Measurements from ENCODE around the gene SRGAP2B. TPM values are rescaled to one million over a fixed set of nuclear protein-coding genes. Genes with fewer than 3 reads are reported as not detected.
"Not testable (repeated sequence)": the region's sequence is repeated elsewhere in the genome, so short reads cannot be mapped to it uniquely, and the experiment has no call there.

The SRGAP2B gene
- total and polyA plus RNA-seq, 2 donors: 7.0 to 10.3 TPM

DNA sequence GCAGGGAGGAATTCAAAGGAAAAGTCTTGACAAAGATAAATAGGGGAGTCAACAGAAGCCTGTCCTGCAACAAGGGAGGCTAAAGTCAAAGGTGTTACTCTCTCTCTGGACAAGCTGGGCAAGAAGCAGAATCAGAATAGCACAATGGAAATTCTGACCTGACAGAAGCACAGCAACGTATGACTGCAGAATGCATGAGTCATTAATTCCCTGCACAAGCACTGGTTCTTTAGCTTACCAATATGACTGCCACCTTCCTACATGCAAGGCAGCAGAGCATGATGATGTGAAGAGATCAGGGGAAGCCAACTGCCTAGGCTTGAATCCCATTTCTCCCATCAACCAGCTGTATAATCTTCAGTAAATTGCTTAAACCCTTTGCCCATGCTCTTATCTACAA lies 153.4 kb downstream of the SRGAP2B start:
- H3K9me3 ChIP-seq (ENCODE audit: control insufficient read depth in 2 of 2, insufficient read depth in 1 of 2, low read length in 1 of 2); H3K4me3 ChIP-seq (ENCODE audit: low read length in 2 of 2); H3K36me3 ChIP-seq (ENCODE audit: control insufficient read depth in 2 of 2, insufficient read depth in 2 of 2, low read length in 1 of 2); H3K4me1 ChIP-seq (ENCODE audit: control insufficient read depth in 2 of 2, insufficient read depth in 2 of 2, low read length in 2 of 2); DNase-seq (ENCODE audit: low read depth in 6 of 9, low spot score in 9 of 9); H3K27ac ChIP-seq (ENCODE audit: low read depth in 1 of 2, low read length in 1 of 2); H3K27me3 ChIP-seq (ENCODE audit: control insufficient read depth in 2 of 2, insufficient read depth in 1 of 2, low read length in 1 of 2): not testable (repeated sequence)
- no CpG with 5 or more reads among the region's 1 CpG for WGBS

DNA sequence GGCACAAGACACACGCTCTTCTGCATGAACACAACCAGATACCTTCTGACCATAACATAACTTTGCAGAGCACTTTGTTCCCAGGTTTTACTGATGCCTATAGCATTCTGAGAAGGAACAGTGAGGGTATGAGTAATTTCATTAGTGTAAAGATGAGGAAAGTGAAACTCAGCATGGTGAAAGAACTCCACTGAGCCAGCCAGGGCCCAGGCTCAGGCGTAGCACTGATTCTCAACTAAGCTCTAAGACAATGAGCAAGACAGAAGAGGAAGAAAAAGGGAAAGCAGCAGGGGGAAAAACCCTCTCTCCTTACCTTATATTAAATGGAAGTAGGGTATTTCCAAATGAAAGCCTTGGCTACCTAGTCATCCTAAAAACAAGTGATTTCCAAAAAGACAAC lies 155.1 kb downstream of the SRGAP2B start:
- WGBS: no CpG with 5 or more reads among the region's 2 CpGs
- not testable (repeated sequence) for DNase-seq (ENCODE audit: low read depth in 6 of 9, low spot score in 9 of 9); H3K9me3 ChIP-seq (ENCODE audit: control insufficient read depth in 2 of 2, insufficient read depth in 1 of 2, low read length in 1 of 2)

DNA sequence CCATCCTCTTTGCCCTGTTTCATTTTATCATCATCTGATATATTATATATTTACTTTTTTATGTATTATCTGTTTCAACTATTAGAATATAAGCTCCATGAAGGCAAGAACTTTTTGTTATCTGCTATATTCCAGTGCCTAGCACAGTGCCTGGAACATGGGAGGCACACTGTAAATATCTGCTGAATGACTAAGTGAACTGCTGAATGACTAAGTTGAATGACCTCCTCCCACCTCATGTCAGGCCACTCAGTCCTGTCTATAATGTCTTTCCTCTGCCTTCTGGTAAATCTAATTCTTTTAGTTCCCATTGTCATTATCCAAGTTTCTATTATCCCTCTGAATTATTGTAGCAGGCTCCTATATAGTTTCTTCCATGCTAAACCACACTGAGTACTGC lies 156.5 kb downstream of the SRGAP2B start:
- DNase-seq (ENCODE audit: low read depth in 6 of 9, low spot score in 9 of 9); H3K27ac ChIP-seq (ENCODE audit: low read depth in 1 of 2, low read length in 1 of 2): not testable (repeated sequence)

More for the DNA sequence above, 155.1 kb downstream of the SRGAP2B start:
- H3K4me1 ChIP-seq (ENCODE audit: control insufficient read depth in 2 of 2, insufficient read depth in 2 of 2, low read length in 2 of 2); H3K36me3 ChIP-seq (ENCODE audit: control insufficient read depth in 2 of 2, insufficient read depth in 2 of 2, low read length in 1 of 2); H3K4me3 ChIP-seq (ENCODE audit: low read length in 2 of 2); H3K27ac ChIP-seq (ENCODE audit: low read depth in 1 of 2, low read length in 1 of 2); H3K27me3 ChIP-seq (ENCODE audit: control insufficient read depth in 2 of 2, insufficient read depth in 1 of 2, low read length in 1 of 2): not testable (repeated sequence)

DNA sequence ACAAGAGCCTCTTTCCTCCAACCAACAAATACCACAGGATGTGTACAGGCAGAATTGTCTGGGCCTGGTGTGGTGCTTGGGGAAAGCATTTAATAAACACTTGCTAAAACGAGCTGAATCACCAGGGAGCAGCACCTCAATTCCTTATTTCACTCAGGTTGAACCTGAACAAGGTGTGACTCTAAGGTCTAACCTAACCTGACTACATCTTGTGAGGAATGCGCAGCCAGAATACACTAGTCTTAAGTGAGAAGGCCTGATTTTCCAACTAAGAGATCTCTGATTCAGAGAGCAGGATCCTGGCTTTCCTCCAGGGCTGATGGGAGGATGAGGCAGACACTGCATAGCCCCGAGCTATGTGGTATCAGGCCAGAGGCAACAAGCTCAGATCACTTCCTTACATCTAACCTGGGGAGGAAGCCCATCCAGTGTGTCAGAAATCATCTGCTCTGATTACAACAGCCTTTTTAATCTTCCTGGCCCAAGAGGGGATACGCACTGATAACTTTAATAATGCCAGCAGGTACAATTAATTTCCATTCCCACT lies 158.9 kb downstream of the SRGAP2B start:
- not testable (repeated sequence) for H3K27ac ChIP-seq (ENCODE audit: low read depth in 1 of 2, low read length in 1 of 2); H3K27me3 ChIP-seq (ENCODE audit: control insufficient read depth in 2 of 2, insufficient read depth in 1 of 2, low read length in 1 of 2); H3K36me3 ChIP-seq (ENCODE audit: control insufficient read depth in 2 of 2, insufficient read depth in 2 of 2, low read length in 1 of 2); DNase-seq (ENCODE audit: low read depth in 6 of 9, low spot score in 9 of 9); H3K4me1 ChIP-seq (ENCODE audit: control insufficient read depth in 2 of 2, insufficient read depth in 2 of 2, low read length in 2 of 2); H3K4me3 ChIP-seq (ENCODE audit: low read length in 2 of 2); H3K9me3 ChIP-seq (ENCODE audit: control insufficient read depth in 2 of 2, insufficient read depth in 1 of 2, low read length in 1 of 2)
- 88% methylated on average over 1 of the region's 4 CpGs for WGBS

More for the DNA sequence above, 156.5 kb downstream of the SRGAP2B start:
- H3K4me3 ChIP-seq (ENCODE audit: low read length in 2 of 2); H3K36me3 ChIP-seq (ENCODE audit: control insufficient read depth in 2 of 2, insufficient read depth in 2 of 2, low read length in 1 of 2); H3K27me3 ChIP-seq (ENCODE audit: control insufficient read depth in 2 of 2, insufficient read depth in 1 of 2, low read length in 1 of 2); H3K4me1 ChIP-seq (ENCODE audit: control insufficient read depth in 2 of 2, insufficient read depth in 2 of 2, low read length in 2 of 2); H3K9me3 ChIP-seq (ENCODE audit: control insufficient read depth in 2 of 2, insufficient read depth in 1 of 2, low read length in 1 of 2): not testable (repeated sequence)

DNA sequence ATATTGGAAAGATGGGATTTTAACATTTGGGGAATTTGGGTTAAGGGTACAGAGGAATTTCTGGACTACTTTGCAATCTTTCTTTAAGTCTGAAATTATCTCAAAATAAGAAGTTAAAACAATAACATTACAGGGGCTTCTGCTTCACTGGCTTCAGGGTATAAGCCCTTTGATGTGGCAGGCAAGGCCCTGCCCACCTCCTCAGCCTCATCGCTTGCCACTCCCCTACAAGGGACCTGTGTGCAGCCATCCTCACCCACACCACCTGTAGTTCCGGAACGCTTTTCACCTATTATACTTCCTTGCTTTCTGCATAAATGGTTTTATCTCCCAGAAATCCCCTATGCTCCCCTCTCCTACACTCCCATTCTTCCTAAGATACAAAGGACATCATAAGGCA lies 159.8 kb downstream of the SRGAP2B start:
- no CpG with 5 or more reads among the region's 3 CpGs for WGBS

DNA sequence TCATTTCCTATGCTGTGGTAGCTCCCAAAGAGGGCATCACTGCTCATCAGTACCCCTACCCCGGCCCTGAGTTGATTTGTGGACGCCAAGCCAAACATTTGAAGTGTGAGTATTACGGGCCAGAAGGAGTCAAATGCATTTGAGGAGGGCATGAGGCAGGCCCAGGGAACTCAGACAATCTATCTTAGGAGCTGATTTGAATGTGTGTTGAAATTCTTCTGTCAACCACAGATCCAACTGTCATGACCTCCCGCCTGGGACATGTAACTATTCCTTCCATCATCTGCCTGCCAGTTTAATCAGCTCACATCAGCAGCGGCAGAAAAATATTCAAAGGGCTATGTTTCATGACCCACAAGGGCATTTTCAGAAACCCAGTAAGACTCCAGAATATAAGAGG lies 162.1 kb downstream of the SRGAP2B start:
- not testable (repeated sequence) for H3K4me3 ChIP-seq (ENCODE audit: low read length in 2 of 2); DNase-seq (ENCODE audit: low read depth in 6 of 9, low spot score in 9 of 9); H3K27me3 ChIP-seq (ENCODE audit: control insufficient read depth in 2 of 2, insufficient read depth in 1 of 2, low read length in 1 of 2); H3K4me1 ChIP-seq (ENCODE audit: control insufficient read depth in 2 of 2, insufficient read depth in 2 of 2, low read length in 2 of 2); H3K36me3 ChIP-seq (ENCODE audit: control insufficient read depth in 2 of 2, insufficient read depth in 2 of 2, low read length in 1 of 2); H3K27ac ChIP-seq (ENCODE audit: low read depth in 1 of 2, low read length in 1 of 2); H3K9me3 ChIP-seq (ENCODE audit: control insufficient read depth in 2 of 2, insufficient read depth in 1 of 2, low read length in 1 of 2)
- WGBS: 96% methylated on average over 4 of the region's 5 CpGs

More for the DNA sequence above, 159.8 kb downstream of the SRGAP2B start:
- H3K27ac ChIP-seq (ENCODE audit: low read depth in 1 of 2, low read length in 1 of 2); H3K36me3 ChIP-seq (ENCODE audit: control insufficient read depth in 2 of 2, insufficient read depth in 2 of 2, low read length in 1 of 2); H3K4me1 ChIP-seq (ENCODE audit: control insufficient read depth in 2 of 2, insufficient read depth in 2 of 2, low read length in 2 of 2); H3K4me3 ChIP-seq (ENCODE audit: low read length in 2 of 2); DNase-seq (ENCODE audit: low read depth in 6 of 9, low spot score in 9 of 9); H3K27me3 ChIP-seq (ENCODE audit: control insufficient read depth in 2 of 2, insufficient read depth in 1 of 2, low read length in 1 of 2); H3K9me3 ChIP-seq (ENCODE audit: control insufficient read depth in 2 of 2, insufficient read depth in 1 of 2, low read length in 1 of 2): not testable (repeated sequence)

DNA sequence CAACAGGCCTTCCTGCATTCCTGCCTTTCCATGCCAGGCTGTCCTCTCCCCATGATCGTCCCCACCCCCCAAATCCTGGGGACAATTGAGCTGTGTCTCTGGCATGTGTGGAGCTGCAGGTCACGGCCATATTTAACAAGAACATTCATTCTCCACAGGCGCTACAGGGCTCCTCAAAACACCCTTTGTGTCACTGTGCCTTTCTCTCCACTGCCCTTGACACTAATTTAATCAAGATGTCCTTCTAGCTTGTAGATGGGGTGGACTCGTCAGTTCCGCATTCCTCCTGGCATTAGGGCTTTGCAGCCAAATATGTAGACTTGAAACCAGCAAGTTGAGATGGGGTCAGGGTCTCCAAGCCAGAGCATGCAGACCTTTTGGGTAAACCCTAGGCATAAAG lies 163.0 kb downstream of the SRGAP2B start:
- H3K36me3 ChIP-seq (ENCODE audit: control insufficient read depth in 2 of 2, insufficient read depth in 2 of 2, low read length in 1 of 2); H3K9me3 ChIP-seq (ENCODE audit: control insufficient read depth in 2 of 2, insufficient read depth in 1 of 2, low read length in 1 of 2); H3K27me3 ChIP-seq (ENCODE audit: control insufficient read depth in 2 of 2, insufficient read depth in 1 of 2, low read length in 1 of 2); H3K4me3 ChIP-seq (ENCODE audit: low read length in 2 of 2); H3K4me1 ChIP-seq (ENCODE audit: control insufficient read depth in 2 of 2, insufficient read depth in 2 of 2, low read length in 2 of 2); H3K27ac ChIP-seq (ENCODE audit: low read depth in 1 of 2, low read length in 1 of 2); DNase-seq (ENCODE audit: low read depth in 6 of 9, low spot score in 9 of 9): not testable (repeated sequence)
- WGBS: 96% methylated on average over 4 of the region's 5 CpGs

DNA sequence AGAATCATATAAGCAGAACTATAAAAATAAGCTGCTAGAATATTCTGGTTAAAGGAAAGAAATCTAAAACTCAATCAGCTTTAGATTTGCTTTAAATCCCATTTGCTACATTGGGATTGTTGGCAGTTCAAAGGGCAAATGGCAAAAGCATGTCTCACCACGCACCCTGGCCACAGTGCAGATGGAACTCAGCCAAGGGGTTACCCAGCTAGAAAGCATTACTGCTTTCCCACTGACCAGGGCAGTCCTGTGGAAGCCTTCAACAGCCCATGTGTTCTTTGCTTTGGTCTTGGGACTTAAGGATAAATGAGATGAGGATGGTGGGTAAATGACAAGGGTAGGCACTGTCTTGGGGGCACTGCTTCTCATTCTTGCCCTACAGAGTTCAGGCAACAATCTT lies 163.6 kb downstream of the SRGAP2B start:
- H3K9me3 ChIP-seq (ENCODE audit: control insufficient read depth in 2 of 2, insufficient read depth in 1 of 2, low read length in 1 of 2); H3K27ac ChIP-seq (ENCODE audit: low read depth in 1 of 2, low read length in 1 of 2); H3K36me3 ChIP-seq (ENCODE audit: control insufficient read depth in 2 of 2, insufficient read depth in 2 of 2, low read length in 1 of 2); DNase-seq (ENCODE audit: low read depth in 6 of 9, low spot score in 9 of 9); H3K4me1 ChIP-seq (ENCODE audit: control insufficient read depth in 2 of 2, insufficient read depth in 2 of 2, low read length in 2 of 2); H3K4me3 ChIP-seq (ENCODE audit: low read length in 2 of 2); H3K27me3 ChIP-seq (ENCODE audit: control insufficient read depth in 2 of 2, insufficient read depth in 1 of 2, low read length in 1 of 2): not testable (repeated sequence)
- 96% methylated on average over 1 of the region's 1 CpG for WGBS

DNA sequence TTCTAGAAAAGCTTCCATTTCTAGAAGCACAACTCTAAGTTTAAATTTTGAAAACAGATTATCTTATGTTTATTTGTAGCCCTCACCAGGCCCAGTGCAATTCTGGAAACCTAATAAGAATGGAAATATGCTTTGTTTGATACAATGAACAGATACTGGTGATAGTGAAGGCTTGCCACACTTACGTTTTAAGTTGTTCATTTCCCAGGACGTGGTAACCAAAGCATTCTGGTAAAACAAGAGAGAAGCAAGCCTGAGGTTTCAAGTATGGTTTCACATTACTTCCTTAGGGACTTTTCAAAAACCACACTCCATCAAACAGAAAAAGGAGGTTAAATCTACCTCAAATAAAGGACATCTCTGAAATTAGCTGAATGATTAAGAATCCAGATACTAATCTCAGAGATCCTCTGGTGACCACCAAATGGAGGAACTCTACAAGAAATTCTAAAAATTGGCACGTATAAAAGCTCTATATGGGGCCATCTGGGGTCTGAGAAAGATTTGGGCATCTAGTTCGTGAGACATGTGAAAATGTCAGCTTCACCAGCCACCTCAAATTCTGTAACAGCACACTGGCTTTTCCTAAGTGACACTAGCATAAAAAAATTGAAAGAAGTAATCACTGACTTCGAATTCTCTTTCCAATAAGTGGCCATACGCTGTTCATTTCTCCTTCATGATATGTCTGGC lies 164.9 kb downstream of the SRGAP2B start:
- H3K27ac ChIP-seq (ENCODE audit: low read depth in 1 of 2, low read length in 1 of 2); H3K9me3 ChIP-seq (ENCODE audit: control insufficient read depth in 2 of 2, insufficient read depth in 1 of 2, low read length in 1 of 2): not testable (repeated sequence)
- WGBS: 88% methylated on average over 4 of the region's 6 CpGs

More for the DNA sequence above, 164.9 kb downstream of the SRGAP2B start:
- not testable (repeated sequence) for DNase-seq (ENCODE audit: low read depth in 6 of 9, low spot score in 9 of 9); H3K27me3 ChIP-seq (ENCODE audit: control insufficient read depth in 2 of 2, insufficient read depth in 1 of 2, low read length in 1 of 2); H3K4me1 ChIP-seq (ENCODE audit: control insufficient read depth in 2 of 2, insufficient read depth in 2 of 2, low read length in 2 of 2); H3K36me3 ChIP-seq (ENCODE audit: control insufficient read depth in 2 of 2, insufficient read depth in 2 of 2, low read length in 1 of 2); H3K4me3 ChIP-seq (ENCODE audit: low read length in 2 of 2)
